GM19463 (cell line): ENCODE data around the gene RPH3AL.
"Not testable (repeated sequence)": the region's sequence is repeated elsewhere in the genome, so short reads cannot be mapped to it uniquely, and the experiment has no call there.

Experiments used
- ATAC-seq: cut with Tn5 transposase; IDR thresholded peaks from one replicate; pipeline ENCODE4 v1.9.1; 2021; ENCODE audit warnings: mild to moderate bottlenecking, moderate library complexity; ENCODE audit not compliant: unreplicated experiment

The RPH3AL gene

GRCh38 chr17:379531-380465, 27.2 kb upstream of the RPH3AL start:
- ATAC-seq: no peak

- ATAC-seq: no peak
These were observed 25.5 kb upstream of the RPH3AL start for GRCh38 chr17:378068-378467.

- ATAC-seq: no peak
These were observed 24.6 kb upstream of the RPH3AL start for GRCh38 chr17:376936-377863.

DNA sequence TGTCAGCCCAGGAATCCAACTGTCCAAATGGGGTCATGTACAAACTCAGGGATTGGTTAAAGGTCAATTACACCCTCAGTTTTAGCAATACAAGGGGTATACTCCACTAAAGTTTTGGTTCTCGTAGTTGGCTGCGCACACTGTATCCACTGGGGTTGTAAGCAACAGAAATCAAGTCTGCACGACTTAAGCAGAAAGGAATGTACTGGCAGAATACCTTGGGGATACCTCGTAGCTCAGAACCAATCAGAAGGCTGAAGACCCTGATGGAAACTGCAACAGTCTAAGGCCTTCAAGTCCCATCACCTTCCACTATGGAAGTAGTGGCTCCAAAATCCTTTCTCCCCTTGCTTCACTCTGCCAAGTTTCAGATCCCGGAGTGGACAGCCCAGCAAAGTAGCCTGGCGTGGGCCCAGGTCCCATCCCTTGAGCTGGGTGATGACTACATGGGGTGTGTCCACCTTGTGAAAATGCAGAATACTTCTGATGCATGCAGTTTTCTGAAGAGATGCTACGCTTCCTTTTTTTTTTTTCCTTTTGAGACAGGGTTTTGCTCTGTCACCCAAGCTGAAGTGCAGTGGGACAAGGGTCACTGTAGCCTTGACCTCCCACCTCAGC, 21.1 kb upstream of the RPH3AL start:
- ATAC-seq: no peak

DNA sequence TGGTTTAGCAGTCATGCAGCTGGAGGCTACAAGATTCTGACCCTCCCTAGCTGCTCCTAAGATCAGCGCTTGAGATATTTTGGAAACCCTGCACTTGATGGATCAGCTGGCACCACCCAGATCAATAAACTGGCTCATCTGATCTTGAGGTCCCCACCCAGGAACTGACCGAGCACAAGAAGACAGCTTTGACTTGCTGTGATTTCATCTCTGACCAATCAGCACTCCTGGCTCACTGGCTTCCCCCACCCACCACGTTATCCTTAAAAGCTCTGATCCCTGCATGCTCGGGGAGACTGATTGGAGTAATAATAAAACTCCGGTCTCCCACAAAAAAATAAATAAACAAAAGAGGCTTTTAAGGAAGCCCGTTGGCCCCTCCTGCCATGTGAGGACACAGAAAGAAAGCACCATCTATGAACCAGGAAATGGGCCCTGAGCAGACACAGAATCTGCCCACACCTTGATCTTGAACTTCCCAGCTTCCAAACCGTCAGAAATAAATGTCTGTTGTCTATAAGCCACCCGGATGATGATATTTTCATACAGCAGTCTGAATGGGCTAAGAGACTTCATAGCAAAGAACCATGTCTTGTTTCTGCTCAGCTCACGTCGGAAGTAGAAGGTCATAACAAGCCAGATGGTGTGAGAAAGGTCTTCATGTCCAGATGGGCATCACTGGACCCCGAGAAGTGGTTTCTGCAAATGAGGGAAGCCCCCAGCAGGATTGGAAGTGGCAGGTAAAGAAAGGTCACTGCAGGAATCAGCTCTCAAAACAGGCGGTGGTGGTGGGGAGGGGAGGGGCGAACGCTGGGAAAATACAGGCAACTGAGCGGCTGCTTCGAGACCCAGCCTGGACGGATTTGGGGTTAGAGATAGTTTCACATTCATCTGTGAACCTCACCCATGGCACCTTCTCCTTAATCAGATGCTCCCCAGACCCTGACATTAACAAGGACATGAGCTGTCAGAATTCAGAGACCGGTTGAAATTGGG, 19.8 kb upstream of the RPH3AL start:
- no peak for ATAC-seq

DNA sequence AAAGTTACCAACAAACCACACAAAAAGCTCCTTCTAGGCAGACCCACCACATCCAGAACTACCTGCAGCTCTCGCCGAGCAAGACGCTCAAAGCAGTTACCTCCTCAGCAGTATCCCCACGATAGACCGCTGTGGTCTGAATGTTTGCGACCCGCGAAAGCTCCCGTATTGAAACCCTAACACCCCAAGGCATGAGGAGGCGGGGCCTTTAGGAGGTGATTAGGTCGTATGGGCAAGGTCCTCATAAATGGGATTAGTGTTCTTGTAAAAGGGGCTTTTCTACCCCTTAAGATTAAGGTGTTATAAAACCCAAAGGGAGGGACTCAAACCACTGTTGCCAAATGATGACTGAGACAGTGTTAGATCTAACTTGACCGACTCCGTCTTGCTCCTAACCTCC, 19.0 kb upstream of the RPH3AL start:
- no peak for ATAC-seq

DNA sequence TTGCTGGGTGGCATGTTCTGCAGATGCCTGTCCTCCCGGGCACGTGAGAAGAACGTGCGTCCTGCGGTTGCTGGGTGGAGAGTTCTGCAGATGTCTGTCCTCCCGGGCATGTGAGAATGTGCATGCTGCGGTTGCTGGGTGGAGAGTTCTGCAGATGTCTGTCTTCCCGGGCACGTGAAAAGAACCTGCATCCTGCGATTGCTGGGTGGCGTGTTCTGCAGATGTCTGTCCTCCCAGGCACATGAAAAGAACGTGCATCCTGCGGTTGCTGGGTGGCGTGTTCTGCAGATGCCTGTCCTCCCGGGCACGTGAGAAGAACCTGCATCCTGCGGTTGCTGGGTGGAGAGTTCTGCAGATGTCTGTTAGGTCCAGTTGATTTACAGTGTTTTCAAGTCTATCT, 15.0 kb upstream of the RPH3AL start:
- ATAC-seq: not testable (repeated sequence)

DNA sequence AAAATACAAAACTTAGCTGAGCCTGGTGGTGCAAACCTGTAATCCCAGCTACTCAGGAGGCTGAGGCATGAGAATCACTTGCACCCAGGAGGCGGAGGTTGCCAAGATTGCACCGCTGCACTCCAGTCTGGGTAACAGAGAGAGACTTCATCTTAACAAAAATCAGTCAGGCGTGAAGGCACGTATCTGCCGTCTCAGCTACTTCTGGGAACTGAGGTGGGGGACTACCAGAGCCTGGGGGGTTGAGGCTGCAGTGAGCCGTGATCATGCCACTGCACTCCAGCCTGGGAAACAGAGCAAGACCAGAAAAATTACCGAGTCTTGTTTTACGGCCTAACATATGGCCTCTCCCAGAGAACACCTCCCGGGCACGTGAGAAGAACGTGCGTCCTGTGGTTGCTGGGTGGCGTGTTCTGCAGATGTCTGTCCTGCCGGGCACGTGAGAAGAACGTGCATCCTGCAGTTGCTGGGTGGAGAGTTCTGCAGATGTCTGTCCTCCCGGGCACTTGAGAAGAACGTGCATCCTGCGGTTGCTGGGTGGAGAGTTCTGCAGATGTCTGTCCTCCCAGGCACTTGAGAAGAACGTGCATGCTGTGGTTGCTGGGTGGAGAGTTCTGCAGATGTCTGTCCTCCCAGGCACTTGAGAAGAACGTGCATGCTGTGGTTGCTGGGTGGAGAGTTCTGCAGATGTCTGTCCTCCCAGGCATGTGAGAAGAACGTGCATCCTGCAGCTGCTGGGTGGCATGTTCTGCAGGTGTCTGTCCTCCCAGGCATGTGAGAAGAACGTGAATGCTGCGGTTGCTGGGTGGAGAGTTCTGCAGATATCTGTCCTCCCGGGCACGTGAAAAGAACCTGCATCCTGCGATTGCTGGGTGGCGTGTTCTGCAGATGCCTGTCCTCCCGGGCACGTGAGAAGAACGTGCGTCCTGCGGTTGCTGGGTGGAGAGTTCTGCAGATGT, 14.3 kb upstream of the RPH3AL start:
- ATAC-seq: not testable (repeated sequence)

DNA sequence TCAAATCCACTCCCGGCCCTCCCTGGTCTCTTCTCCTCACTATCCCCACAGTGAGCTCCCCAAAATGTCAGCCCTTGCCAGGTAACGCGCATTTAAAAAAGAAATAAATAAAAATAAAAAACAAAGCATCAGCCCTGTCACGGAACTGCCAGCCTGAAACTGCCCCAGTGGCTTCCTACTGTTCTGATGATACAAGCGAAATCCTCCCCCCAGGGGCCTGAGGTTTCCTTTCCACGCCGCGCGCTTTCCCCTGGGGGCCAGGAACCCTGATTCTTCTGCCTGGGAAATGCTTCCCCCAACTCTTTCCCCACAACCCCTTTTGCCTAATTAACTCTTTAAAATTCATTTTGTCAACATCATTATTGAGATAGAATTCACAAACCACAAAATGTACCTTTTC, 12.2 kb upstream of the RPH3AL start:
- ATAC-seq: no peak

- no peak for ATAC-seq
These were observed 11.7 kb upstream of the RPH3AL start for GRCh38 chr17:364308-364707.

- ATAC-seq: no peak
These were observed 10.1 kb upstream of the RPH3AL start for GRCh38 chr17:362721-363120.

DNA sequence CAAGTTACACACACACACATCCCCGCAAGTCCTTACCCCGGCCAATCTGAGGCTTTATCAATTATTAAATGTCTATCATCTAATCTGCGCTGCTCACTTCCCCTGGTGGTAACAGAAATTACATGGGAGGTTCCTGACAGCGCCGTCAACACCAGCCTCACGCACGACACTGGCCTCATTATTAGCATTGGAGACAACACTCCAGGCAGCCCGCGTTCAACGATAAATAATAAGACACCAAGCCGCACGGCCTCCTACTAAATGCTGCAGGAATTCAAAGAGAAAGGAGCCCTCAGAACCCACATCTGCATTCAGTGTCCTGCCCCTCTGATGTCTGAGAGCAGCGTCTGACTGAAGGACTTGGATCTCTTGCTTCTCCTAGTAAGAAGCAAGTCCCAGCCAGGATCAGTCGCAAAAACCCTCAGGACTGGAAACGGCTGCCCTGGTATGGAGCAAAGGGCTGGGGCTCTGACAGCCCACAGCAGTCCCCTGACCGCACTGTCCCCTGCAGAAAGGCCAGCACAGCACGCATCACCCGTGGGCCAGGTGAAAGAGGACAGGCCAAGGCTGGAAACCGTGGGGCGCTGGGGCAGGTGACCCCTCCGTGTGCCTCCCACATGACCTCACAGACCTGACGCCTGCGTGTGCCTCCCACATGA, 7.6 kb upstream of the RPH3AL start:
- no peak for ATAC-seq

DNA sequence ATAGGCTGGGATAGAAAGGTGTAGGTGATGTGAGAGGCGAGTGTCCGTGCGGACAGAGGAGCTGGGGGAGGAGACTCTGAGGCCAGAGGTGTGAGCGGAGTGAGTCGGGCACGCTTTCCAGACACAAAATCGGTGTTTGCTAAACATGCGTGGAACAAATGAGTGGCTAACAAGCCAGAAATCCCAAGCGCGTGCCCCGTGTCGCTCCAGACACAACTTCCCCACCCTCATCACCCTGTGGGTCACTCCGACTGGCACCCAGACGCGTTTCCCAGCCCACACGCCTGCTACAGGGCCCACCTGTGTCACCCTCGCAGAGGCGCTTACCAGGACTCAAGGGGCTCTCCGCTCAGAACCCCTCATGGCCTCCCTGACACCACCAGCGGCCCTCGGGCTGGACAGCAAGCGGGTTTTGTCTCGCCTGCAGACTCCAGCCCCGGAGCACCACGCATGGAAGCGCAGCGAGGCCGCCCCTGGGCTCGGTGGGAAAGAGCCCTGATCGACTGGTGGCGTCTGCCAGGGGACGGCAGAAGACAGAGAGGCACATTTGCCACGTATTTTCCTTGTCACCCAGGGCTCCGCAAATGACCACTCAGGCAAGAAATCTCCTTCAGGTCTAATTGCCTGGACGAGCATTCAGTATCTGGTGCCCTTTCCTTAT, 6.0 kb upstream of the RPH3AL start:
- ATAC-seq: no peak

DNA sequence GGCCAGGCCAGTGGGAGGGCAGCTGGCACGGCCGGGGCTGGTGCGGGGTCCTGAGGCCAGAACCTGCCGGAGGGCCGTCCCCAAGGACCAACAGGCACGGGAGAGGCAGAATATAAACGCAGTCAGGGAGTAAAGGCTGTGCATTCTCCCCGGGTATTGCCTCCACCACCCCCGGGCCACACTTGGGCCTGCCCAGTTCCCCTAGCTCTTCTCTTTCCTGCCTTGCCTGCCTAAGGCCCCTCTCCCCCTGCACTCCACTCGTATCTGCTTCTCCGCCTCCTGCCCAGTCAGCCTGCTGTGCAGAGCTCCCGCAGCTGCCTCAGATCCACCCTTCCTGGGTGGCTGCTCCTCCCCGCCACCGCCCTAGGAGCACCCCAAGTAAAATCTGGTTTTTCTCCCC, 5.0 kb upstream of the RPH3AL start:
- no peak for ATAC-seq

DNA sequence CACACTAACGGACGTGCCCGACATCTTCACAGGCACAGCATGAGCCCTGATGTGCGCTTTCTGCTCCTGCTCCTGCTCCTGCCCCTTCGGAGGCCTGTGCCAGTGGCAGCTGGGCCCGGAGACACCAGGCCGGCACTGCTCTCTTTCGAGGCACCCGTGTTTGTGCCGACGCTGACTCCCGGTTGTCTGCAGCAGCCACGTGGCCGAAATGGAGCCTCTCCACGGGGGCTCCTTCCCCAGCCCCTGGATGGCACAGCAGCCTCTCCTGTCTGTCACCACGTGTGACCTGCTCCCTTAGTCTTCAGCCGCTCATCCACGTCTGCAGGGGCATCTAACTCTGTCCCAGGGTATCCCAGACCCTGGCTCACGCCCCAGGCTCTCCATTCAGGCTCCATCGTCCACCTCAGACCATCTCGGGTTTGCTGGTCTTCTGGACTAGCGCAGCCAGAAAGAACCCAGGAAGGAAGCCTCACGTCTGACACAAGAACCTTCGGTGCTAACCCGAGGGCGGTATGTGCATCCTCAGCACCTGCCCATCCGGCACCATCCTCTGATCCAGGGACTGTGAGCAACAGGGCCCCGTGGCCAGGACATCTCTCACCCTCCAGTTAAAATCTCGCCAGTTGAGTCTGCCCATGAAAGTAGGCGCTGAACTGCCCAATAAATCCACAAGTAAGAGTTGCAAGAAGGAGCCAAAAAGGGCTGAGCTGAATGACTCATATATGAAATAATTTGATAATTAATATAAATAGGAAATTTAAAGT, 4.2 kb upstream of the RPH3AL start:
- no peak for ATAC-seq

DNA sequence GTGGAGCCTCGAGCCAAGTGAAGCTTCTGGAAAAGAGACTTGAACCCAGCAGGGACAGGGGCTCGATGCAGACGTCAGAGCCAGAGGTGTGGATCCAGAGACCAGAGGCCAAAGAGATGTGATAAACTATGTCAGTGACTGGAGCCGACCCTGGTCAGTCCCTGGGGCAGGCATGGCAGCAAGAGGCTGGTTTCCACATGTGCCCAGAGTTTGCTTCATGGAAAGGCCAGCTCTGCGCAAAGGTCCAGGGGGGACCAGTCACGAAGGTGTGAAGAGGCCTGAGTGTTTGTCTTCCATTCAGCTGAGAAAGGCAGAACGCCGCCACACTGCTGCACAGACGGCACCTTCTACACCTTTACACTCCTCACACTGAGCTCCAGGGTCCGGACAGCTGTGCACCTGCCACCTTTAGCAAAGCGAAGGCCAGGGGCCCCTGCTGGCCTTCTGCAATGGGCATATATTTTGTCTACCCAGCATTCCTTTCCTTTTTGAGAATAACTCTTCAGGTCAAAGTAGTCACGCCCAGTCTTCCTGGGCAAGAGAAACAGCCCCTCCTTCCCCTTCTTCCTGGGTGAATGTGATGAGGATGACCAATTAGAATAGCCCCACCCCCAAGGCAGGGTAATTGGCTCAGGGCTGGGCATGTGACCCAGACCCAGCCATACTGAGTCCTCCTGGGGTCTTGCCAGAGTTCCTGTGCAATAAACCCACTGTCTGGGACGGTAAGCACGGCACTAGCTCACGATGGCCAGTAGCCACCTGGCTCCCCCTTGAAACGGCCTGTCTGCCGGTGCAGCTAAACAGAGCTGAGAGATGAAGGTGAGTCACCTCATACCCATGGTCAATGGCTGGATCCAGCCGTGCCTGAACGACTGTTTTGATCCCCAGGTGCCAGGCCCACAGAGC, 2.3 kb upstream of the RPH3AL start:
- no peak for ATAC-seq
